IPS-20b (cell line): ENCODE measurements around the gene LRRC14B.

Source experiments
- H3K27ac ChIP-seq: one replicate; pipeline ENCODE4 v1.5.1; 2013; ENCODE audit warnings: low read length
- H3K27me3 ChIP-seq: 2 replicates; pipeline ENCODE4 v1.6.1; 2013; ENCODE audit warnings: mild to moderate bottlenecking, low read length, inconsistent platforms; ENCODE audit not compliant: insufficient read depth
- H3K36me3 ChIP-seq: 2 replicates; pipeline ENCODE4 v1.6.1; 2013; ENCODE audit warnings: low read depth, mild to moderate bottlenecking, inconsistent platforms, low read length, moderate library complexity; ENCODE audit not compliant: insufficient read depth
- H3K4me1 ChIP-seq: 2 replicates; pipeline ENCODE4 v1.6.1; 2013; ENCODE audit warnings: mild to moderate bottlenecking, control low read depth, inconsistent platforms, low read length, moderate library complexity; ENCODE audit not compliant: insufficient read depth
- H3K4me3 ChIP-seq: 2 replicates; pipeline ENCODE4 v1.5.1; 2013; ENCODE audit warnings: mild to moderate bottlenecking, low read length, inconsistent platforms
- H3K9ac ChIP-seq: 2 replicates; pipeline ENCODE4 v1.6.1; 2013; ENCODE audit warnings: low read depth, mild to moderate bottlenecking, inconsistent platforms, low read length, moderate library complexity
- H3K9me3 ChIP-seq: 2 replicates; pipeline ENCODE4 v1.6.1; 2013; ENCODE audit warnings: mild to moderate bottlenecking, low read depth, low read length, inconsistent platforms; ENCODE audit not compliant: insufficient read depth

Gene LRRC14B

GRCh38 chr5:170971-171800 lies 20.1 kb upstream of the LRRC14B start:
- Histone ChIP-seq H3K27ac (no peak overlapping the region), H3K9ac (no peak overlapping the region), H3K4me1 (no peaks in the 10 kb centered on the region)

DNA sequence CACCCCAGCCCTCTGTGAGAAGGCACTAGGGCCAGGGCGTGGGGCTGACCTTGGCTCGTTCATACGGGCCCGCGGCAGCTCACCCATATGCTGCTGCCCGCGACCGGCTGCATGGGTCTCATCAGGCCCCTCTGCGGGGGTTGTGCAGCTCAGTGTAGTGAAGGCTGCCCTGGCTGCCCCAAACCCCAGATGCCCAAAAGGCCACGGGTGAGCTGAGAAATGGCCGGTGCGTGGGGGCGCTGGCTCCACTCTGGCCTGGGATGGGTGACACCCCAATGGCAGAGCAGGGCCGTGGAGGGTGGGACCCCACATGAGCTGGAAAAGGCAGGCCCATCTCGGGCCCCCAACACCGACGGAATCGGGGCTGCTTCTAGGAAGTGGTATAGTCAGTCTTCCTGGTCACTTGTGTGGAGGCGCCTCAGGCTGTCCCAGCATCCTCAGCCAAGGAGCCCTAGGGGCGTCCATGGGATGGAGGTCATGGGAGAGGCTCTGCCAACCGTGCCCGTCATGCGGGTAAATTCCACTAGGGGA lies 19.4 kb upstream of the LRRC14B start:
- H3K9ac ChIP-seq, result no peak overlapping the region
- H3K4me3 ChIP-seq, result no peak overlapping the region
- H3K9me3 ChIP-seq, result no peaks in the 10 kb centered on the region
- no peaks in the 10 kb centered on the region for H3K4me1 ChIP-seq
- no peaks in the 10 kb centered on the region for H3K27me3 ChIP-seq
- H3K27ac ChIP-seq, result no peak overlapping the region
- H3K36me3 ChIP-seq, result peaks cover 13% of the 10 kb centered on the region

More at GRCh38 chr5:170971-171800, 20.1 kb upstream of the LRRC14B start:
- Histone ChIP-seq H3K9me3 (no peaks in the 10 kb centered on the region), H3K36me3 (peaks cover 13% of the 10 kb centered on the region), H3K4me3 (no peak overlapping the region), H3K27me3 (no peaks in the 10 kb centered on the region)

GRCh38 chr5:172421-172820 lies 18.9 kb upstream of the LRRC14B start:
- H3K27ac ChIP-seq, result no peak overlapping the region
- H3K9me3 ChIP-seq, result no peaks in the 10 kb centered on the region
- no peak overlapping the region for H3K9ac ChIP-seq
- no peaks in the 10 kb centered on the region for H3K4me1 ChIP-seq
- no peak overlapping the region for H3K4me3 ChIP-seq
- H3K27me3 ChIP-seq, result no peaks in the 10 kb centered on the region
- H3K36me3 ChIP-seq, result peaks cover 13% of the 10 kb centered on the region

GRCh38 chr5:172841-173251 lies 18.4 kb upstream of the LRRC14B start:
- H3K9ac ChIP-seq, result no peak overlapping the region
- H3K27me3 ChIP-seq, result no peaks in the 10 kb centered on the region
- H3K9me3 ChIP-seq, result no peaks in the 10 kb centered on the region
- H3K4me3 ChIP-seq, result no peak overlapping the region
- H3K27ac ChIP-seq, result no peak overlapping the region
- no peaks in the 10 kb centered on the region for H3K4me1 ChIP-seq
- H3K36me3 ChIP-seq, result peaks cover 13% of the 10 kb centered on the region

DNA sequence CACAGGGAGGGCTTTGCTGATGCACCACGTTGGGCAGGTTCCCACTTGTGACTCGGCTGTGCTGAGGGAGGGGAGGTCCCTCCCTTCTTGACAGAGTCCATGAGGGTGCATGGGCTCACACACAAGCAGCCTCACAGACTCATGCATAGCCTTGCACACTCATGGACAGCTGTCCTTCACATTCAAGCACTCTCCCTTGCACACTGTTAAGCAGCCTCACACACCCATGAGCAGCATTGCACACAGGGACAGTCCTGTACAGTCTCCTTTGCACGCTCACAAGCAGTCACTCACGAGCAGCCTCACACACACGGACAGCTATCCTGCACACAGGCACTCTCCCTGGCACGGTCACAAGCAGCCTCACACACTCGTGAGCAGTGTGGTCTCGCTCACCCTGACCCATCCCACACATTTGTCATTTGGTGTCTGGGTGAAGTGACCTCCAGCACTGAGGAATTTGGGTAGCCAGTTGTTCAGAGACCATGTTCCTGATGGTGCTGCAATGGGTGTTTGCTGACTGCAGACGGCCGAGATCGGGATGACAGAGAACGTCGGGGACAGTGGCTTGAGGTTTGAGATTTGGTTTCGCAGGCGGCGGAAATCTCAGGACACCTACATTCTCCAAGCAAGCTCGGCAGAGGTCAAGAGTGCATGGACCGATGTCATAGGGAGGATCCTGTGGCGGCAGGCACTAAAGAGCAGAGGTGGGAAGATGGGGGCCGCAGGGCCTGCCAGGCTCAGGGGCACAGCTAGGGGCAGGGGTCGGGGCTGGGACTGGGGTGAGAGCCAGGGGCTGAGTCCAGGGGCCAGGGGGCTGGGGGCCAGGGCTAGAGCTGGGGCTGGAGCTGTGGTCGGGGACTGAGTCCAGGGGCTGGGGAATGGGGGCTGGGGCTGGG lies 17.7 kb upstream of the LRRC14B start:
- Histone ChIP-seq H3K9me3 (no peaks in the 10 kb centered on the region), H3K9ac (no peak overlapping the region), H3K27ac (no peak overlapping the region), H3K4me1 (no peaks in the 10 kb centered on the region), H3K36me3 (peaks cover 13% of the 10 kb centered on the region), H3K4me3 (no peak overlapping the region), H3K27me3 (no peaks in the 10 kb centered on the region)

DNA sequence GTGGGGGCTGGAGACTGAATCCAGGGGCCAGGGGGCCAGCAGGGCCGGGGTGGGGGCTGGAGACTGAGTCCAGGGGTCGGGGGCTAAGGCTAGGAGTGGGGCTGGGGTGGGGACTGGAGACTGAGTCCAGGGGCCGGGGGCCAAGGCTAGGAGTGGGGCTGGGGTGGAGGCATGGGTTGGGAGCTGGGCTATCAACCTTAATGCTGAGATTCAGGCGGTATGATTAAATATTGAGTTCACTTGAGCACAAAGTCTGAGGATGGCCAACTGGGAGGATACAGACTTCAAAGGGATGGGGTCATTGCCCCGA lies 17.0 kb upstream of the LRRC14B start:
- no peak overlapping the region for H3K4me3 ChIP-seq

DNA sequence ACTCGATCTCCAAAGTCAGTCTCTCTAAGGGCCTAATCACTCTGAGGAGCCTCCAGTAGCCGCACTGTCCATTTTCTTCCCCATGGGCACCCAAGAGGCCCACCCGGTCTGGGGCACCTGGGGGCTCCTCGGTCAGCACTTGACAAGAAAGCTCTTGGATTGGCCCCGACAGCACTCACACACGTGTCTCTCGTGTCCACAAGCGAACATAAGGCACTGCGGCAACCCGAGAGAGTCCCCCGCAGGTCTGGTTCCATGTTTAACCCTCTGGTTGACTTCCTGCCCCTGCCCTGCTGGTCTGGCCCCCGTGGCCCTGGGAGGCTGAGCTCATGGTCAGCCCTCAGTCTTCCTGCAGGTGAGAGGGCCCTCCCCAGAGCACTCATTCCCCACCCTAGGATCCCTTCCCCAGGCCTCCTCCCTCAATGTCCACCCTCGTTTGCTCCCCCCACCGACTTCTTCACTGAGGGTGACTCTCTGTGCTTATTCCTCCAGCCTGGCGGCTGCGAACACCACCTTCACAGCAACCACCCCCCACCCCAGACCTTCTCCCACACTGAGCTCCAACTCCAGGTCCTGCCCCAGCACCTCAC lies 16.3 kb upstream of the LRRC14B start:
- Histone ChIP-seq H3K4me1 (no peaks in the 10 kb centered on the region), H3K36me3 (peaks cover 13% of the 10 kb centered on the region)

More for the DNA sequence above, 17.0 kb upstream of the LRRC14B start:
- H3K27ac ChIP-seq, result no peak overlapping the region
- no peaks in the 10 kb centered on the region for H3K9me3 ChIP-seq
- peaks cover 13% of the 10 kb centered on the region for H3K36me3 ChIP-seq
- H3K9ac ChIP-seq, result no peak overlapping the region
- H3K4me1 ChIP-seq, result no peaks in the 10 kb centered on the region
- no peaks in the 10 kb centered on the region for H3K27me3 ChIP-seq

GRCh38 chr5:176296-176823 lies 14.9 kb upstream of the LRRC14B start:
- no peaks in the 10 kb centered on the region for H3K4me1 ChIP-seq
- H3K9me3 ChIP-seq, result no peaks in the 10 kb centered on the region
- no peak overlapping the region for H3K27ac ChIP-seq
- H3K27me3 ChIP-seq, result no peaks in the 10 kb centered on the region
- peaks cover 13% of the 10 kb centered on the region for H3K36me3 ChIP-seq
- no peak overlapping the region for H3K9ac ChIP-seq
- no peak overlapping the region for H3K4me3 ChIP-seq

More for the DNA sequence above, 16.3 kb upstream of the LRRC14B start:
- no peaks in the 10 kb centered on the region for H3K27me3 ChIP-seq
- H3K9me3 ChIP-seq, result no peaks in the 10 kb centered on the region
- H3K4me3 ChIP-seq, result no peak overlapping the region
- no peak overlapping the region for H3K9ac ChIP-seq
- H3K27ac ChIP-seq, result no peak overlapping the region

DNA sequence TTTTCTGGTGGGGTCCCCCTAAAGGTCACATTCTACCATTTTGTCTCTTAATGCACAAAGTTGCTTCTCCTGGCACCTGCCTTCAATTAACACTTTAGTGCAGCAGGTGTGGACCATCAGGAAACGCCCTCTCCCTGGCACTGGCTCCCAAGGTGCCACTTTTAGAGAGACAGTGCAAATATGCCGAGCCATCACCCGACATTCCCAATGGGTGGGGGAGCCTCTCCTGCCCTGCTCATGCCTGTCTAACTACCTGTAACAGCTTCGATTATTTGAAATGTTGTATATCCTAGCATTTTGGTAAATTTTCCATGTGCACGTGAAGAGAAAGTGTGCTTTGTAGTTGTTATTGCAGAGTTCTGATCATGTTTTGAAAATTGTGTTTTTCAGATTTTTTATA lies 13.2 kb upstream of the LRRC14B start:
- no peaks in the 10 kb centered on the region for H3K9me3 ChIP-seq
- H3K9ac ChIP-seq, result no peak overlapping the region
- no peak overlapping the region for H3K27ac ChIP-seq
- H3K4me3 ChIP-seq, result no peak overlapping the region
- no peaks in the 10 kb centered on the region for H3K4me1 ChIP-seq
- peaks cover 24% of the 10 kb centered on the region for H3K36me3 ChIP-seq
- no peaks in the 10 kb centered on the region for H3K27me3 ChIP-seq

- Histone ChIP-seq H3K27me3 (no peaks in the 10 kb centered on the region), H3K36me3 (peaks cover 18% of the 10 kb centered on the region), H3K9ac (no peak overlapping the region), H3K27ac (no peak overlapping the region), H3K4me3 (no peak overlapping the region), H3K4me1 (no peaks in the 10 kb centered on the region), H3K9me3 (no peaks in the 10 kb centered on the region)
These were observed 11.9 kb upstream of the LRRC14B start for GRCh38 chr5:179401-179800.

DNA sequence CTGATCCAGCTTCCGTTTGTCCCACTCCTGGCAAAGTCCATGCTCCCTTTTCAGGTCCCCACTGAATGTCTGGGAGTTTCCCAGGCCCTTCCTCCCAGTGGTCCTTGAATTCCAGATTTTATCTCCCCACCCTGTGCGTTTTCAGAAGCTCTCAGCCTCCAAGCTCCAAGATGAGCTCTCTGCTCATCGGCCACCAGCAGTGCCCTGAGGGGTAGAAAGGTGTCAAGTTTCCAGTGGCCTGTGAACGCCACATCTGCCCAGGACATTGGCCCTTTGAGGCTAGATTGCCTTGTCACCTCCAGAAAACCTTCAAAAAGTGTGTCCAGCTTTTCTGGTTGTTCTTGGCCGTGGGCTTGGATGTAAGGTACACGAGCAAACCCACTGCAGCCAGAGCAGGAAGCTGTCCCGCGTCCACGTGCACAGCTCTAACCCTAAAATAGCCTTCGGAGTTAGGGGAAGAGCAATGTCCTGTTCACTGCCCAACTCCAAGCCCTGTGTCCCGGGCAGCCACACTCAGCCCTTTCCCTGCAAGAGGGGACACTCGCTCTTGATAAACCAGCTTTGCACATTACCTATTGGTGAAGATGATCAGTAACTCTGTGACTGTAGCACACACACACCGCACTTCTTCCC lies 10.9 kb upstream of the LRRC14B start:
- H3K27me3 ChIP-seq, result no peaks in the 10 kb centered on the region
- H3K36me3 ChIP-seq, result peaks cover 18% of the 10 kb centered on the region

More for the DNA sequence above, 10.9 kb upstream of the LRRC14B start:
- Histone ChIP-seq H3K4me1 (no peaks in the 10 kb centered on the region), H3K9ac (no peak overlapping the region), H3K4me3 (no peak overlapping the region), H3K27ac (no peak overlapping the region), H3K9me3 (no peaks in the 10 kb centered on the region)
